HUES6 (cell line): ENCODE data around the gene ZNF613.
A peak's percentile ranks its signal among the peaks of the same experiment; 100 is the strongest.

Experiments
- H3K27ac ChIP-seq: 2 replicates; pipeline ENCODE4 v1.7.0; 2013; ENCODE audit warnings: low read depth, mild to moderate bottlenecking, low read length, inconsistent platforms
- H3K27me3 ChIP-seq: 2 replicates; pipeline ENCODE4 v1.6.1; 2013; ENCODE audit warnings: low read length; ENCODE audit not compliant: control insufficient read depth, insufficient read depth
- H3K36me3 ChIP-seq: 2 replicates; pipeline ENCODE4 v1.6.1; 2013; ENCODE audit warnings: low read length; ENCODE audit not compliant: control insufficient read depth, insufficient read depth
- H3K4me1 ChIP-seq: 2 replicates; pipeline ENCODE4 v1.6.1; 2013; ENCODE audit warnings: low read length; ENCODE audit not compliant: control insufficient read depth, insufficient read depth
- H3K4me3 ChIP-seq: 2 replicates; pipeline ENCODE4 v1.5.1; 2013; ENCODE audit warnings: low read depth, low read length
- H3K9ac ChIP-seq: one replicate; pipeline ENCODE4 v1.6.1; 2013; ENCODE audit warnings: mild to moderate bottlenecking, low read length
- H3K9me3 ChIP-seq: 2 replicates; pipeline ENCODE4 v1.6.1; 2013; ENCODE audit warnings: low read depth, low read length; ENCODE audit not compliant: control insufficient read depth, insufficient read depth

The ZNF613 gene

DNA sequence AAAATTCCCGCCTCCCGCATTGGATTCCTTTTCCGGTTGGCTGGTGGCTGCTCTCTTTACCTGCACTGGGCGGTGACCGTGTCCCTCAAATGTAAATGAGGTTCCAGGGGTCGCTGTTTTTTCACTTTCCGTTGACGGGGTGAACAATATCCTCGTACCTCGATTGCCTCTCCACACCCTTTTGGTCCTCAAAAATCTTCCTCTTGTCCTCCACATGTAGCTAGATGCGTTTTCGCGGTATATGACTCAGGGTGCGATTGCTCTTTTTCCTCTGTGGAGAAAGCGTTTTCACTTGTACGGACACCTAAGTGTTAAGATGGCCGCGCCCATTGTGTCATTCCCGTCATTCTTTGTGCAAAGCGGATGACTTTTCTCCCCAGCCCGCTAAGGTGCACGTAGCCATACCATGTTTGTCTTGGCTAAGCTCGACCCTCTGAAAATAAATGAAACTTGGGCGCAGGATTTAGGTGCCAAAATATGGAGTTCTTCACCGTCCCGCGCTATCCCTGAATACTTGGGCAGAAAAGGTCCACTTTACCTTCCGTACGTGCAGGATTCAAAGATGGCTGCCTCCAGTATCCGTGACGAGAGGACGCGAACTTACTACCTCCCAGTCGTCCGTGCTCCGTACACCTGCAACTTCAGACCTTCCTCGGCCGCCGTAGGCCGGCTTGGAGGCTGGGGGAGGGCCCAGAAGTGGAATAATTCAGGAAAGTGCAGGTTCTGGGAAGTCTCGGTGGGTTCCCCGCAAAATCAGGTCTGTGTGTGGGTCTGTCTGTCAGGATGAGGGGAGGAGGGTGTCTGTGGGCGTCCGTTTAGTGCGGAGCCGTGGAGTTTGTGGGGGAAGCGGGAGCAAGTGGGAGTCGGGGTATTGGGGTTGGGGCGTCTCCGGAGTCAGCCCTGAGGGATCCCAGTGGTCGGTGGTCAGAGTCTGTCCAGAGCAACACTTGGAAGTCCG lies at the start of gene ZNF613:
TSS of gene ZNF613 (plus strand) at position 689 of the 958 bp plus-strand sequence. CDS start 8,749 bp downstream, outside the sequence.
- H3K9ac ChIP-seq = peak within 1 kb of the TSS; percentile 89
- peak within 1 kb of the TSS; percentile 76 for H3K4me3 ChIP-seq
- H3K27ac ChIP-seq = peak within 1 kb of the TSS; percentile 72
- peaks cover 26% of the 10 kb centered on the region for H3K36me3 ChIP-seq
- peaks cover 35% of the 10 kb centered on the region for H3K9me3 ChIP-seq
- no peaks in the 10 kb centered on the region for H3K4me1 ChIP-seq
- no peaks in the 10 kb centered on the region for H3K27me3 ChIP-seq

- Histone ChIP-seq H3K27ac (no peak overlapping the region), H3K36me3 (peaks cover 74% of the 10 kb centered on the region), H3K4me1 (no peaks in the 10 kb centered on the region), H3K4me3 (no peak overlapping the region), H3K9me3 (peaks cover 41% of the 10 kb centered on the region), H3K9ac (no peak overlapping the region), H3K27me3 (no peaks in the 10 kb centered on the region)
Observed at GRCh38 chr19:51882518-51882917, 44.8 kb upstream of the ZNF613 start.

- Histone ChIP-seq H3K4me1 (no peaks in the 10 kb centered on the region), H3K36me3 (peaks cover 69% of the 10 kb centered on the region), H3K27ac (no peak overlapping the region), H3K9ac (no peak overlapping the region), H3K4me3 (no peak overlapping the region), H3K9me3 (peaks cover 51% of the 10 kb centered on the region), H3K27me3 (no peaks in the 10 kb centered on the region)
Observed at GRCh38 chr19:51884713-51885112, 42.6 kb upstream of the ZNF613 start.

DNA sequence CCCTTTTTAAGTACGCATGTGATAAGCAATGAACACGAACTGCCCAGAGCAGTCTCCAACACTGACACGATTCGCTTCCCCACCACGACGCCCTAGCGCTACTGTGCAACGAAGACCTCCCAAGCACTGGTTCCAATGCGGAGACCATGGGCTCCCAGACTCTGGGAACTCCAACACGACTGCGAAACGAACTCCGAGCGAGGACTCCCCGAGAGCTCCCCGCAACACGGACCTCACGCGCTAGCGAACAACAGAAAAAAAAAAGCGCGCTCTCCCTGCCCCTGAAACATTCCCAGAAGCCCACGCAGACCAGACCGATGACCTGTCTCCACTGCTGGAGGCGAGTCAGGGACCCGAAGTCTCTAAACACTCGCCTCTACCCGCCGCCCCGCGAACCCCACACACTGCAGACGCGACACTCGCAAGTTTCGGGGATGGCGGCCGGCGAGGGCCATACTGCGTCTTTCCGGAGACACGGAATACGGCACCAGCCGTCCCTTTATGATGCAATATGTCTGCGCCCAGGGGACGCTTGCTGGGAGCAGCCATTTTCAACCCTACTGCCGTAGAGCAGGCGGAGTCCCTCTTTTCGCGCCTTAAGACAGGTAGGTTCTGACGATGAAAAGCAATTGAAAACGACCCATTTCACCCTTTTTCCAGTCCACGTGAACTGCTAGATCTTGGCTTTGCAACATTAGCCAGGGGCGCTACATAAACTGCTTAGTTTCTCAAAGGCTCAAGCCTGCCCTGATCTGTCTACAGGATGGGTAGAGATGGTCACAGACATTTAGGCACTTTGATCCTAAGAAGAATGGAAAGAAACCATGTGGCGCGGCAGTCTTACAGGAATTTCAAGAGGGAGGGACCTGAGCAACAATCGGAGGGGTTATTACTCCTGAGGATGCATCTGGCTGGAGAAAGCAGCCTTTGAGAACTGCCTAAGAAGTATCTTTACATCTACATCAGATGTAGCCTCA lies 39.5 kb upstream of the ZNF613 start, which contains the start of gene ZNF577:
TSS of gene ZNF577 (minus strand) at position 430 of the 977 bp plus-strand sequence. CDS start 7,569 bp downstream, outside the sequence.
- Histone ChIP-seq H3K9me3 (peaks cover 62% of the 10 kb centered on the region), H3K4me3 (peak within 1 kb of the TSS; percentile 77), H3K9ac (peak within 1 kb of the TSS; percentile 85), H3K4me1 (no peaks in the 10 kb centered on the region), H3K27me3 (no peaks in the 10 kb centered on the region), H3K27ac (peak within 1 kb of the TSS; percentile 41), H3K36me3 (peaks cover 71% of the 10 kb centered on the region)

- H3K4me1 ChIP-seq = no peaks in the 10 kb centered on the region
- H3K27ac ChIP-seq = no peak overlapping the region
- H3K9ac ChIP-seq = no peak overlapping the region
- H3K36me3 ChIP-seq = peaks cover 78% of the 10 kb centered on the region
- H3K9me3 ChIP-seq = peaks cover 77% of the 10 kb centered on the region
- H3K4me3 ChIP-seq = no peak overlapping the region
- no peaks in the 10 kb centered on the region for H3K27me3 ChIP-seq
Observed at GRCh38 chr19:51889934-51890333, 37.3 kb upstream of the ZNF613 start.

GRCh38 chr19:51891193-51891747 lies 36.0 kb upstream of the ZNF613 start:
- Histone ChIP-seq H3K9ac (no peak overlapping the region), H3K4me1 (no peaks in the 10 kb centered on the region), H3K27me3 (no peaks in the 10 kb centered on the region), H3K9me3 (peaks cover 81% of the 10 kb centered on the region), H3K27ac (no peak overlapping the region), H3K36me3 (peaks cover 81% of the 10 kb centered on the region), H3K4me3 (peak overlapping the region; percentile 36)

- Histone ChIP-seq H3K9ac (no peak overlapping the region), H3K36me3 (peaks cover 70% of the 10 kb centered on the region), H3K4me3 (peak overlapping the region; percentile 96), H3K9me3 (peaks cover 64% of the 10 kb centered on the region), H3K4me1 (peaks cover 9% of the 10 kb centered on the region), H3K27ac (no peak overlapping the region), H3K27me3 (no peaks in the 10 kb centered on the region)
Observed at GRCh38 chr19:51901860-51902259, 25.4 kb upstream of the ZNF613 start.

DNA sequence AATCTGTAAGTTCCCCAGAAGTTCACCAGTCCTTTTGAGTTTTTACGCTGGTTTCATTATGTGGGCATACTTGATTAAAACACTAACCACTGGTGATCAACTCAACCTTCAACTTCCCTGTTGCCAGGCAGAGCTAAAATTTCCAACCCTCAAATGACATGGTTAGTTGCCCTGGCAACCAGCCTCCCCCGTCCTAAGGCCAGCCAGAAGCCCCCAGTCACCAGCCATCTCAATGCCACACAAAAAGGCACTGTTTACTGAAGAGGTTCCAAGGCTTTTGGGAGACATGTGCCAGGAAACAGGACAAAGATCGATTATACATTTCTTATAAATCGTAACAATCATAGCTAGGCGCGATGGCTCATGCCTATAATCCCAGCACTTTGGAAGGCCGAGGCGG lies 24.1 kb upstream of the ZNF613 start:
- Histone ChIP-seq H3K9ac (peak overlapping the region; percentile 51), H3K27me3 (no peaks in the 10 kb centered on the region), H3K9me3 (peaks cover 57% of the 10 kb centered on the region), H3K36me3 (peaks cover 57% of the 10 kb centered on the region), H3K4me3 (peak overlapping the region; percentile 96), H3K27ac (peak overlapping the region; percentile 97; the same call in 1 of the 2 replicates), H3K4me1 (peaks cover 13% of the 10 kb centered on the region)

GRCh38 chr19:51904331-51905165 lies 22.7 kb upstream of the ZNF613 start, which contains the start of gene ZNF649:
TSS of gene ZNF649 (minus strand) at chr19:51905017. CDS start at chr19:51900107, 4,910 bp downstream.
- peaks cover 43% of the 10 kb centered on the region for H3K36me3 ChIP-seq
- peak within 1 kb of the TSS; percentile 98 for H3K9ac ChIP-seq
- H3K4me3 ChIP-seq = peak within 1 kb of the TSS; percentile 96
- peaks cover 16% of the 10 kb centered on the region for H3K4me1 ChIP-seq
- H3K27me3 ChIP-seq = no peaks in the 10 kb centered on the region
- peaks cover 48% of the 10 kb centered on the region for H3K9me3 ChIP-seq
- H3K27ac ChIP-seq = peak within 1 kb of the TSS; percentile 97

DNA sequence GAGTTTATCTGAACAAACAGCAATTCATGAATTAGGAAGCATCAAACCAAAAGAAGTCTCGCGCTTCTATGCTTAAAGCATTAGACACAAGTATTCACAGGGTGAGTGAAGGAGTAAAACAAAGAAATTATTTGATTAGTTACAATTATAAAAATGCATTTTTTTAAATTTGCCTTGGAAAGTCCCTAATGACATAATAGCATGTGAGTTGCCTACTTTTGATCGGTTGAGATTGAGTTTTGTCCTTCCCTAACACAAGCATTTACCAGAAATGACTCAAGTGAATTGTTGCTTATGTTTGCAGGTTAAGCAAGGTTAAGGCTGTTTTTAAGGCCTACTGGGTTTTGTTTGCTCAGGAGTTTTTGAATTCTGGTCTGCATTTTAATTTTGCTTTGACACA lies 22.1 kb upstream of the ZNF613 start:
- H3K27ac ChIP-seq = peak overlapping the region; percentile 97
- H3K9me3 ChIP-seq = peaks cover 45% of the 10 kb centered on the region
- H3K27me3 ChIP-seq = no peaks in the 10 kb centered on the region
- peaks cover 19% of the 10 kb centered on the region for H3K4me1 ChIP-seq
- peak overlapping the region; percentile 96 for H3K4me3 ChIP-seq
- peaks cover 37% of the 10 kb centered on the region for H3K36me3 ChIP-seq
- H3K9ac ChIP-seq = peak overlapping the region; percentile 98
